ENCODE measurements around the gene DYSF.

DYSF gene

GRCh38 chr2:71578767-71579342, 125.5 kb downstream of the DYSF start:
- no peak for FAIRE-seq

DNA sequence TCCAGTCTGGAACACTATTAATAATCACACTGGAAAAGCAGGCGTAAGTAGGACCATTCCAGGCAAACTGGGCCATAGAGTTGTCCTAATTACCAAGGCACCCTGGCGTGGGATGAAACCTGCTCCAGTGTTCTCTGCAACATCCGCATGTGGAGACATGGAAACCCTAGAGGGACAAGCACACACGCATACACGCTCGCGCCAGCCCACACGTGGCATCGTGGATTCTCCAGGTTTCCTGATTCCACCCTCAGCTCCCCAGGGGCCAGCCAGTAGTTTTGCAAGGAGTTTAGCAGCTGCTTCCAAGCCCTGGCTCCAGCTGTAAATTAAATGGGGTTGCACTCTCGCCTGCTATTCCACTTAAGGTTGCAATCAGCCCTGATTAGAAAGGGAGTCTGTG, 127.7 kb downstream of the DYSF start:
- no peak for FAIRE-seq

DNA sequence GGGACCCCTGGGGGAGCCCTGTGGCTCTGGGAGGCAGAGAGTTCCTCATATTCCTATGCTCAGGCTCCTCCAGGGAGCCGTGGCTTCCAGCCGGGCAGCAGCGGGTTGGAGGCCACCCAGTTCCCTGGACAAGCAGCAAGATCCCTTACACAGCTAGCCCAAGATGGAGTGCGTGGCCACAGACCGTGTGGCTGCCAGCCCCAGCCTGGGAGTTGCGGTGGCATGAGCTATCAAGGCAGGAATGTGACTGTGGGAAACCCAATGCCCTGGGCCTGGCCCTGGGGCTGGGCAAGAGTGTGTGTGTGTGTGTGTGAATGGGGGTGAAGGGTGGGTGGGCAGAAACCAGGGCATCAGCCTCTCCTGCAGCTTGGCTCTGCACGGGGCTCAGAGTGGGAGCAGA, 130.5 kb downstream of the DYSF start:
- no peak for FAIRE-seq

GRCh38 chr2:71586471-71586870, 133.1 kb downstream of the DYSF start:
- FAIRE-seq: no peak

DNA sequence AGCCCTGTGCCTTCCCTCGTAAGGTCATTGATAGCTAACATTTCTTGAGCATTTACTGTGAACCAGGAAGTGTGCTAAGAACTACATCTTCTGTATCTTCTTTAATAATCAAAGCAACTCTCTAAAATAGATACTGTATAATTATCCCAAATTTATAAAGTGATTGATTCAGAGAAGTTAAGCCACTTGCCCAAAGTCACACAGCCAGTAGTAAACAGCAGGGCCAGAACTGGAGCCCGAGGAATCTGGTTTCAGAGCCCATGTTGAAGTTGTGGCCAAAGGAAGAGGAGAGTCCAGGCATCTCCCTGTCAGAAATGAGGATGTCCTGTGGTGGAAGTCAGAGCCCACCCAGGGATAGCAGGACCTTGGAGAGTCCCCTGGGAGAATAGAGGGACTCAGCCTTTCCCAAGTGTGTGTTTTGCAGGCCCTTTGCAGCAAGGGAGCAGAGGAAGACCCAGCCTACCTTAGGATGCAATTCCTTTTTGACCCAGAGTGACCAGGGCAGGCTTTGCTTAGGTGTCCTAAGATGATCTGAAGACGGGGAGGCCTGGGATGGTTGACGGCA, 134.2 kb downstream of the DYSF start:
- no peak for FAIRE-seq

GRCh38 chr2:71588497-71589170, 135.3 kb downstream of the DYSF start:
- FAIRE-seq: no peak

- no peak for FAIRE-seq
Observed at GRCh38 chr2:71589763-71590162, 136.4 kb downstream of the DYSF start.

DNA sequence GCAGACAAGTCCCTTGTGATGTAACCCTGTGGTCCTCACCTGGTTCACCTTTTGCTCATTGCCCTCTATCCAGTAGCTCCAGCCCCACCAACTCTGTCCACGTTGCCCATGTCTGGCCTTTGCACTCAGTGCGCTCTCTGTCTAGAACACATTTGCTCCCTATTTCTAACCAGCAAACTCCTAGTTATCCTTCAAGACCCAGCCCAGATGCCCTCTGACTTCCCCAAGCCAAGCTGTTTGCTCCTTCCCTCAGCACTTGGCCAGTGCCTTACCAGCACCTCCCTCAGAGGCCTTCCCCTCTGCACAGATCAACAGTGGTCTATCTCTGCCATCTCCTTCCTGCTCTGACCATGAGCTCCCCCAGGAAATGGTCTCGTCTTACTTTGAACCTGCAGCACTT, 137.7 kb downstream of the DYSF start:
- no peak for FAIRE-seq

- no peak for FAIRE-seq
Observed at GRCh38 chr2:71592181-71592711, 138.9 kb downstream of the DYSF start.

DNA sequence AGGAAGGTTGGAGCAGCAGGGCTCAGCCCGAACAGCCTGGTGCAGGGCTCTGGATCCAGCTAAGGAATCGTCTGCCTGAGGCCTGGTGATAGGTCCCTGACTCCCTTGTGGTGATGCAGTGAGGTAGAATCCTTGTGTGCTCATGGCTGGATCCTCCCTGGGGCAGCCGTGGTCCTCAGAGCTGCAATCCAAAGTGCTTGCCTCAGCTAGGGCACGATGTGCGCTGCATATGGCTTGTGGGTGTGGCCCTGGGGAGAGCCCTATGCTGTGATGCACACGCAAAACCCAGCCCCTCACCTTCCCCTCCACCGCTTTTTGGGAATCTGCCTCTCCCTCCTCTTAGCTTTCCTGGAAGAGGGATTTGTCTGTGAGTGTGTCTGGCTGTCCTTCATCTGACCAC, 142.2 kb downstream of the DYSF start:
- no peak for FAIRE-seq

DNA sequence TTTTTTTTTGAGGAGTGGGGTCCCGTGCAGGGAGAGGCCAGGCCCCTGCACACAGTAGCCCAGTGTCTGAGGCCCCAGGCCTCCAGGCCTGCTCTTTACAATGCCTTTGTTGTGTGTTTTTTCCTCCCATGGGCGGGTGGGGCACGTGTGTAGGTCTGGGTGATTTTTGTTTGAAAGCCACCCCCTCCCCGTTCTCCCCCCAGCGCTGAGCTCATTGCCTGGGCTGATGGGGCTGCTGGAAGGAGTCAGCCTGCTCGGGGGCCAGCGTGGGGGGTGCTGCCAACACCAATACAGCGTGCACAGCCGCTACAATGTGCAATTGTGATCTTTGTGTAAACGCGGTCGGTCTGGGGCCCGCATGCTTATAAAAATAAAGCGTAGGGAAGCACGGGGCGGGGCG, 142.7 kb downstream of the DYSF start:
- FAIRE-seq: no peak

DNA sequence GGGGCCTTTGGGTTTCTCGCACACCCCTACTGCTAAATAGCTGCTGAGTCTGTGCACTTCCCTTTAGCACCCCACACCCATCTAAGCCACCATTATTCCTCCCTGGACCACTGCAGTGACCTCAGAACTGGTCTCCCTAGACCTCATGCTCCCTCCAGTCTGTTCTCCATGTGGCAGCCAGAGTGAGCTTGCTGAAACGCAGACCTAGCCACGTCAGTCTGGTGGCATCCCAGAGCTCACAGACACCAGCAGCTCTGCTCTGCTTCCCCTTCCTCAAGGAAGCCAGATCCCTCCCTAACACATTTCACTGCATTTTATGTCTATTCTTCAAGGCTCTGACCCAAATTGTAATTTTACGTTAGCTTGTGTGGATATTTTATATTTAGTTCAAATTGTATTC, 144.4 kb downstream of the DYSF start:
- FAIRE-seq: no peak

DNA sequence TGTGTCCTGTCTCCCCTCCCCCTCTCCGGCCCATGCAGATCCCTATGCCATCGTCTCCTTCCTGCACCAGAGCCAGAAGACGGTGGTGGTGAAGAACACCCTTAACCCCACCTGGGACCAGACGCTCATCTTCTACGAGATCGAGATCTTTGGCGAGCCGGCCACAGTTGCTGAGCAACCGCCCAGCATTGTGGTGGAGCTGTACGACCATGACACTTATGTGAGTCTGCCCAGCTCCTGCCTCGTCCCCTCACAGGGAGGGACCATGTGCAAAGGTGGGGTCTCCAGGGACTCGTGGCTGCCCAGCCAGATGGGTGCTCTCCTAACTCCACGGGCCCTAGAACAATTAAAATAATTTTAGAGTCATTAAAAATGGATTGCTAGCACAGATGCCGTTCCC, 145.2 kb downstream of the DYSF start:
- no peak for FAIRE-seq

DNA sequence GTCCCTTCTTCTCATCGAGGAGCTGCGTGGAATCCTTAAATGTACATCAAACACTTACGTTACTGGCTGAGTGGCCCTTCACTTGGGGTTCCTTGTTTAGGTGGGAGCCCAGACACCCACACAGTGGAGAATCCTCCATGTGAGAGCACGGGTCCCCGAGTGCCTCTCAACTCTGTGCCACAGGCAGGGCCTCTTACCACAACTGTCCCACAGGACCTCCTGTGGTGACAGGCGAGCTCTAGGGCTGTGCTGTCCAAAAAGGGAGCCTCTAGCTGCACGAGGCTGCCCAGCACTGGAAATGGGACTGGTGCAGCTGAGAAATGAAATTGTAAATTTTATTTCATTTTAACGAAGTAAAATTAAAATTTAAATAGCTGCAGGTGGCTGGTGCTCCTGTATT, 145.7 kb downstream of the DYSF start:
- no peak for FAIRE-seq

- FAIRE-seq: no peak
Observed at GRCh38 chr2:71599646-71600236, 146.4 kb downstream of the DYSF start.

GRCh38 chr2:71600555-71600954, 147.2 kb downstream of the DYSF start:
- FAIRE-seq: no peak

DNA sequence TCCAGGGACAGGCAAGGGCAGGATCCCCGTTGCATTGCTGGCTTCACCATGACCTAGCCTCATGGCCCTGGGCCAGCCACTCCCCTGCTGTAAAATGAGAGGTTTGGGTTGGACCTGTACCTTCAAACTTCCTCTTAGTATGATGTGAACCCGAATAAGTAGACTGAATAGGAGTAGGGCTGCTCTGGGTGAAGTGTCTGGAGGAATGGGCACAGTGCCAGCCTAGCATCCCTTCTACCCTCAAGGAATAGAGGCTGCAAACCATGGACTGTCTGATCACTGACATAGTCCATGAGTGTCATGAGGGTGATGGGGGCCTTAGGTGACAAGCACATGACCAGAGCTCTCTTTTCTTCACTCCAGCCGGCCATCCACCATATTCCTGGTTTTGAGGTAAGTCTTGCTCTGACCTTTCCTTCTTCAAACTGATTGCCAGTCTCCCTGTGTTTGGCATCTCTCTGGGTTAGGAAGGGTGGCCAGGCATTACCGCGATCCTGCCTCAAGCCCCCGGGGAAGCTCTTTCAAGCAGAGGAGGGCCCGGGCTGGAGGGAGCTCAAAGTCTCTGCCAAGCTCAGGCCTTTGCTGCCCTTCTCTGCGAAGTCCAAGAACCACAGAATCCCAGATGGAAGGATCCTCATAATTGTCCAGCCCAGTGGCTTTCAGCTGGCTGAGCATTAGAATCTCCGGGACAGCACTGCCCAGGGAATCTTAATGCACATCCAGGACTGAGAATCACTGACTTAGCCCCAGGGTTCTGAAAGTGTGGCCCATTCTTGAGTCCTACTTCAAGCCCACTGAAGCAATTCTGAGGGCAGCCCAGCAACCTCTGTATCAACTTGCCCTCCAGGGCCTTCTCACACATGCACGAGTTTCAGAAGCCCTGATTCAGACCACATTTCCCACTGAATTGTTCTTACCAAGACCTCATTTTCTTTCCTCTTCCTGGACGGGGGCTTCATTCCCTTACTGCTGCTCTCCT, 148.1 kb downstream of the DYSF start:
- FAIRE-seq: no peak

DNA sequence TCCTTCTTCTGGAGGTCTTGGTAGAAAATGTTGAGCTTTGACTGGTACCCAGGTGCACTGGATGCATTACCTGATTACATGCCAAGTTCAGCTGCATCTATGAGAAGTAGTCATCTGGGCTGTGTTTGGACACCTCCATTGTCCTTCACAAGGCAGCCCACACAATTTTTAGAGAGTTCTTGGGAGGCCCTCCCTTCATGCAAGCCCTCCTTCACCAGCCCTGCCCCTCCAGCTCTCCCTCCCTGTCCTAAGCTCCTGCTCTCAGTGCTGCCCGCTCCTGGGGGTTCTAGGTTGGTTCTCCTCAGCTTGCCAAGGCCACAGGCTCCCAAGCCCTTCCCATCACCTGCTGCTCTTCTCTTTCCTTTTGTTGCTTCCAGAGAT, 148.7 kb downstream of the DYSF start:
- no peak for FAIRE-seq

DNA sequence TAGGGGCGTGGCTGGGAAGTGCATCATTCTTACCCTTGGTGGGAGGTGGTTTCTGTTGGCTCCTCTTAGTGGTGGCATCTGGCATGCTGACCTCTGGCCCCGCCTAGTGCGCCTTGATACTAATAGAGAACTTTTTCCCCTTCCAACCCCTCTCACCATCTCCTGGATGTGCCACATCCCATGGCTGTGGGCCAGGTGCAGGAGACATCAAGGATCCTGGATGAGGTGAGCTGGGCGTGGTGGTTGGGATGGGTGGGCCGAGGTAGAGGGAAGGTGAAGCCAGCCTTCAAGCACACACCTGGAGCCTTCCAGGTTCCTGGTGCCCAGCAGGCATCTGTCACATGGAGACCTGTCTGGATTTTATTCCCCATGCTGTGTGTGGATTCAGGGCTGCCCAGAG, 149.2 kb downstream of the DYSF start:
- FAIRE-seq: no peak

DNA sequence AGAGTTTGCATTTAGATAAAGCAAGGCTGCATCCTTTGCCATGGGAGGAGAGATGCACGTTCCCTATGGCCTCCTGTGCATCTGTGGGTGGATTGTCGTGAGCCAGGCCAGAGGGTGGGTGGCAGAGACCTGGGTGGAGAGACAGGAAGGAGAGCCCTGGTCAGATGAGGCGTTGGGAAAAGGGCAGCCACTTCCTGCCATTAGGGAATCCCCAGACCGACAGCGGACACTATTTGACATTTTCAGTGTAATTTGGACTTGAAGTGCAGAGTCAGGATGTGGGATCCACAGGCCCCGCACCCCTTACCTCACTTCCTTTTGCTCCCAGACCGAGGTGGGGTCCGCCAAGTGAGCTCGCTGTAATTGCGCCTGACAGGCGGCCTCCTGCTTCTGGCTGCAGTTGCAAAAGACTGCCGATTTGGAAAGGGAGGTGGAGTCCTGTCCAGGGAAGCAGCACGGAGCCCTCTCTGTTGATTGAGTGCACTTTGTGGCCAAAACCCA, 150.0 kb downstream of the DYSF start:
- FAIRE-seq: no peak

GRCh38 chr2:71603851-71604725, 150.7 kb downstream of the DYSF start:
- no peak for FAIRE-seq

DNA sequence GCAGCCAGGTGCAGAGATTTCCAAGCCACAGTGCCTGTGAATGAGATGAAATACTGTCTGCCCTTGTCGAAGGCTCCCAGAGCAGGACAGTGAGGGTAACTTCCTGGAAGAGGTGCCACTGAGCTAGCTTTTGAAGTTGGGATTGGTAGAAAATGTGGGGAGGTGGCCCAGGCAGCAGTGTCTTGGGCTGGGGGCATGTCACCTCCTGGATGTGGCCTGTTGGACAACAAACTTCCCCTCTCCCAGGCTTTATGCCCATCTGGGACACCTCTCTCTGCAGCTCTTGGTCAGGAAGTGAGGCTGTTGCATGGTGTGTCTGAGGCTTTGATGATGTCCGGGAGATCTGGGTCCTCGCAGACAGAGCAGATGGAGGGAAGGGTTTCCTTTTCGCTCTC, 151.4 kb downstream of the DYSF start:
- no peak for FAIRE-seq
